Progenitor cell of endocrine pancreas (in vitro differentiated cells): Measurements from ENCODE around the gene TRPV4. TPM values are rescaled to one million over a fixed set of nuclear protein-coding genes. Genes with fewer than 3 reads are reported as not detected.

ENCODE experiments used
- DNase-seq: peaks from one replicate; pipeline ENCODE4 v3.0.0; 2021; ENCODE audit warnings: low spot score; ENCODE audit not compliant: unreplicated experiment
- H3K27ac Mint-ChIP-seq: 2 replicates; pipeline ENCODE4 v1.8.0; 2021; ENCODE audit warnings: mild to moderate bottlenecking, moderate library complexity, mixed read lengths
- H3K27me3 Mint-ChIP-seq: 2 replicates; pipeline ENCODE4 v1.8.0; 2021; ENCODE audit warnings: mixed read lengths
- H3K36me3 Mint-ChIP-seq: 2 replicates; pipeline ENCODE4 v1.8.0; 2022; ENCODE audit warnings: mixed read lengths; ENCODE audit not compliant: insufficient read depth
- H3K4me1 Mint-ChIP-seq: 2 replicates; pipeline ENCODE4 v1.8.0; 2021; ENCODE audit warnings: low read depth, mixed read lengths
- H3K4me3 Mint-ChIP-seq: 2 replicates; pipeline ENCODE4 v1.8.0; 2021; ENCODE audit warnings: low read depth, mild to moderate bottlenecking, moderate library complexity, mixed read lengths
- H3K9me3 Mint-ChIP-seq: 2 replicates; pipeline ENCODE4 v1.8.0; 2021; ENCODE audit warnings: low read depth, mixed read lengths
- total RNA-seq: library from RNA; stranded (reverse); gene quantifications from 2 replicates; pipeline ENCODE4 v1.2.1, GENCODE V29; 2021
- TF ChIP-seq, protein P1 (sequence below): fragments of 200-600 bp; sonication (generic); IDR thresholded peaks from one replicate; pipeline ENCODE4 v1.5.0; 2021; ENCODE audit warnings: antibody characterized with exemption, mild to moderate bottlenecking; ENCODE audit not compliant: unreplicated experiment

The TRPV4 gene
- total RNA-seq, 1 donor from 2014 or later: 5.2 TPM

DNA sequence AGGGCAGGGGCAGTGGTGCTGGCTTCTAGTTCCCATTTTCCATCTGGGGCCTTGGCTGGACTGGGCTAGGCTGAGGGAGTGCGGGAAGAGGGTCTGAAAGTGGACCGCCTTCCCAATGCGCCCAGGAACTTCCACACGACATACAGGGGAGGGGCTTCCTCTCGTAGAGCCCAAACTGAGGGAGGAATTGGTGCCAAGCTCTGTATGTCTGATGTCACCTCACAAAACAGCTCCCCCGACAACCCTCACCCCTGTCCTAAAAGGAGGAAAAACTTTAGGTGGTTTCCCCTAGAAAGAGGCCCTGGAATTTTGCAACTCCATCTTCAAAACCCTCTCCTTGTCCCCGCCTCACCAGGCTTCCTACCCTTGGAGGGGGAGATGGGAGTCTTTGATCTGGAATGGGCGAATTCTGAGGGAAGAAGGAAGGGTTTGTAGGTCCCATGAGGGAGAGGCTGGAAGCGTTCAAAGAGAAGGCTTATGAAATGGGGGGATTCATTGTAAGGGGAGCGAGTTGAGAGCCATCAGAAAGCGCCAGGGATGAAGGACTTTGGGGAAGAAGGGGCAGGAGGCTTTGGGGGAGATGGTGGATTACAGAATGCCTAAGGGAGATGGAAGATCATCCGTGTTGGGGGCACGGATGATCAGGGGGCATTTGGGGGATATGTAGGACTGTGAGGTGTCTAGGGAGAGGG, 46.3 kb upstream of the TRPV4 start:
- Mint-ChIP-seq H3K27ac (peak overlapping the region; percentile 73), H3K4me1 (peaks cover 29% of the 10 kb centered on the region), H3K4me3 (peak overlapping the region; percentile 95), H3K27me3 (peaks cover 8% of the 10 kb centered on the region), H3K9me3 (no peaks in the 10 kb centered on the region), H3K36me3 (no peaks in the 10 kb centered on the region)
- no peak for DNase-seq
- TF ChIP-seq, protein P1, sequence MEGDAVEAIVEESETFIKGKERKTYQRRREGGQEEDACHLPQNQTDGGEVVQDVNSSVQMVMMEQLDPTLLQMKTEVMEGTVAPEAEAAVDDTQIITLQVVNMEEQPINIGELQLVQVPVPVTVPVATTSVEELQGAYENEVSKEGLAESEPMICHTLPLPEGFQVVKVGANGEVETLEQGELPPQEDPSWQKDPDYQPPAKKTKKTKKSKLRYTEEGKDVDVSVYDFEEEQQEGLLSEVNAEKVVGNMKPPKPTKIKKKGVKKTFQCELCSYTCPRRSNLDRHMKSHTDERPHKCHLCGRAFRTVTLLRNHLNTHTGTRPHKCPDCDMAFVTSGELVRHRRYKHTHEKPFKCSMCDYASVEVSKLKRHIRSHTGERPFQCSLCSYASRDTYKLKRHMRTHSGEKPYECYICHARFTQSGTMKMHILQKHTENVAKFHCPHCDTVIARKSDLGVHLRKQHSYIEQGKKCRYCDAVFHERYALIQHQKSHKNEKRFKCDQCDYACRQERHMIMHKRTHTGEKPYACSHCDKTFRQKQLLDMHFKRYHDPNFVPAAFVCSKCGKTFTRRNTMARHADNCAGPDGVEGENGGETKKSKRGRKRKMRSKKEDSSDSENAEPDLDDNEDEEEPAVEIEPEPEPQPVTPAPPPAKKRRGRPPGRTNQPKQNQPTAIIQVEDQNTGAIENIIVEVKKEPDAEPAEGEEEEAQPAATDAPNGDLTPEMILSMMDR: no peak

DNA sequence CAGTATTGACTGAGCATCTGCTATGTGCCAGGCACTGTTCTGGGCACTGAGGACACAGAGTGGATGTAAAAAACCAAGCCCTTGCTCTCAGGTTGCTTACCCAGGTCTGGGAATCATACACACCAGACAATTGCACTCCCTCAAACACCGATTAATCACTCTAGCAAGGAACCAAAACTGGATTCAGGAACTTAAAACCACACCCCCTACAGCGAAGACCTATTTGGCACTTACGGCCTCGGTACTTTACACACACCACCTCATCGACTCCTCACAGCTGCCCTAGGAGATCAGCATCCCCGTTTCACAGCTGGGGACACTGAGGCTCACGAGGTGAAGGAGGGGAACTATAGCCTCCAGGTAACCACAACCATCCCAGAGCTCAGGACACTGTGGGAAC, 45.6 kb upstream of the TRPV4 start:
- DNase-seq: no peak
- peaks cover 29% of the 10 kb centered on the region for H3K4me1 Mint-ChIP-seq
- no peak overlapping the region for H3K27ac Mint-ChIP-seq
- peaks cover 7% of the 10 kb centered on the region for H3K27me3 Mint-ChIP-seq
- TF ChIP-seq, protein P1: no peak
- no peaks in the 10 kb centered on the region for H3K9me3 Mint-ChIP-seq
- peak overlapping the region; percentile 95 for H3K4me3 Mint-ChIP-seq
- H3K36me3 Mint-ChIP-seq: no peaks in the 10 kb centered on the region

DNA sequence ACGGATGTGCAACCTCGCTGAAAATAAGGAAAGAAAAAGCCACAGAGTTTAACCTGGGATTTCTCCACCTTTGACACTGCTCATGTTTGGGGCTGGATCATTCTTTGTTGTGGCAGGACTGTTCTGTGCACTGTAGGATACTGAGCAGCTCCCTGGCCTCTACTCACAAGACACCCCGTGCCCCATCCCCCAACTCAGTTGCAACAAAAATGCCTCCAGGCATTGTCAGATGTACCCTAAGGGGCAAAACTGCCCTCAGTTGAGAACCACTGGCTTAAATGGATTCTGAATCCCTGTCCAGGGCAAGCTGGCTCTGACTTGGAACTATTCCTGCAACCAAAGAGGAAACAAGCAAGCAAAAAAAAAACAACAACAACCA, 45.0 kb upstream of the TRPV4 start:
- H3K36me3 Mint-ChIP-seq: no peaks in the 10 kb centered on the region
- H3K27ac Mint-ChIP-seq: no peak overlapping the region
- H3K4me3 Mint-ChIP-seq: peak overlapping the region; percentile 49
- H3K27me3 Mint-ChIP-seq: peaks cover 3% of the 10 kb centered on the region
- no peaks in the 10 kb centered on the region for H3K9me3 Mint-ChIP-seq
- H3K4me1 Mint-ChIP-seq: peaks cover 29% of the 10 kb centered on the region
- TF ChIP-seq, protein P1: no peak
- no peak for DNase-seq

DNA sequence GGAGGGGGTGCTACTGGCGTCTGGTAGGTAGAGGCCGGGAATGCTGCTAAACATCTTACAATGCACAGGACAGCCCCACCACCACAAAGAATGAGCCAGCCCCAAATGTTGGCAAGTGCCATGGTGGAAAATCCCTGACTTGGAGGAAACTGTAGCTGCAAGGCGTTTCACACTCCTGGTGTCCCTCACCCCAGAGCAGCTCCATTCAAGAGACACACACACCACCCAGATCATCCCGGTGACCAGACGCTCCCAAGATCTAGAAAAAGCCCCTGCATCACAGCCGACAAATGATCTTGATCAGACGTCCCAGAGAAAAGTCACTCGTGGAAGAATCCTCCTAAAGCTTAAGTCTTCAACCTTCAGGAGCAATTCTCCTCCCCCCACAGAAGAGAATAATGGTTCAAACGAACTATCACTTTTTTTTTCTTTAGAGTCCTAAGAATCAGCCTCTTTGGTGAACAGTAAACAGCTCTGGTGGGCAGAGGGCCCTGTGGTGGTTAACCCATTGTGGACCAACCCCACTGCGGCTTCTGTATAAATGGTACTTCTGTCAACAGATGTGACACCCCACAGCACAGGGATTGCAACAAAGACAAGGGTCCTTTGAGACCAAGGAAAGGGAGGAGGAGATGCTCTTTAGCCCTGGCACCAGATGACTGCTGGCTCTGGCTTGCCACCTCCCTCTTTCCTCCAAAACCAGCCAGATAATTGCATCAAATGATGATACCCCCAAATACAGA, 44.5 kb upstream of the TRPV4 start:
- Mint-ChIP-seq H3K4me1 (peaks cover 29% of the 10 kb centered on the region), H3K27ac (no peak overlapping the region), H3K9me3 (no peaks in the 10 kb centered on the region), H3K36me3 (no peaks in the 10 kb centered on the region), H3K27me3 (peaks cover 3% of the 10 kb centered on the region), H3K4me3 (peak overlapping the region; percentile 49)
- TF ChIP-seq, protein P1: no peak
- no peak for DNase-seq

DNA sequence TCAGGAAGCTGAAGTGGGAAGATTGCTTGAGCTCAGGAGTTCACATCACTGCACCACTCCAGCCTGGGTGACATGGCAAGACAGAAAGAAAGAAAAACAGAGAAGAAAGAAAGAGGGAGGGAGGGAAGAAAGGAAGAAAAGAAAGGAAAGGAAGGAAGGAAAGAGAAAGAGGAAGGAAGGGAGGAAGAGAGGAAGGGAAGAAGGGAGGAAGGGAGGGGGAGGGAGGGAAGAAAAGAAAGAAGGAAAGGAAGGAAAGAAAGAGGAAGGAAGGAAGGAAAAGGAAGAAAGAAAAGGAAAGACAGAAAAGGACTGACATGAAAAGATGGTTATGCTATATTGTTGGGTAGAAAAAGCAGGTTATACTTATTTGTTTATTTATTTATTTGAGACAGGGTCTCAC, 43.2 kb upstream of the TRPV4 start:
- Mint-ChIP-seq H3K27ac (no peak overlapping the region), H3K27me3 (no peaks in the 10 kb centered on the region), H3K9me3 (no peaks in the 10 kb centered on the region), H3K4me3 (no peak overlapping the region), H3K36me3 (no peaks in the 10 kb centered on the region), H3K4me1 (peaks cover 29% of the 10 kb centered on the region)
- DNase-seq: no peak
- TF ChIP-seq, protein P1: no peak
